Left renal pelvis (tissue), 4 donors: Measurements from ENCODE around the gene TRIML2. TPM values are rescaled to one million over a fixed set of nuclear protein-coding genes. Genes with fewer than 3 reads are reported as not detected.

Experiments
- DNase-seq, 4 donors: peaks; one replicate each; pipeline ENCODE4 v3.0.0-alpha.2; 2013; ENCODE audit warnings: low read depth in 4 of 4, low spot score in 3 of 4
- polyA plus RNA-seq, 4 donors: library from polyadenylated mRNA; unstranded; fragments of 120-200 nt; gene quantifications; one replicate each; pipeline ENCODE4 v1.2.1, GENCODE V29; 2013; ENCODE audit not compliant: insufficient read length in 4 of 4

Gene TRIML2
- under 1 TPM in 3 of 4 donors, not detected in 1; 0.26 to 0.32 (median 0.29) TPM for polyA plus RNA-seq

- no peak for DNase-seq
These were observed at the start of gene TRIML2 for GRCh38 chr4:188109157-188109755. Gene TRIML2 (minus strand): TSS chr4:188109603. CDS start chr4:188105368, 4,235 bp downstream.

GRCh38 chr4:188158336-188158735 is 48.9 kb upstream of the TRIML2 start:
- no peak for DNase-seq

- no peak for DNase-seq
These were observed 45.4 kb upstream of the TRIML2 start for GRCh38 chr4:188154668-188155405.

GRCh38 chr4:188147776-188148175 is 38.4 kb upstream of the TRIML2 start:
- DNase-seq = no peak

- DNase-seq = no peak
These were observed 37.8 kb upstream of the TRIML2 start for GRCh38 chr4:188147176-188147575.

- DNase-seq = no peak
These were observed 37.2 kb upstream of the TRIML2 start for GRCh38 chr4:188146618-188147017.

- DNase-seq = no peak
These were observed 36.2 kb upstream of the TRIML2 start for GRCh38 chr4:188145601-188146000.

GRCh38 chr4:188143731-188144130 is 34.3 kb upstream of the TRIML2 start:
- no peak for DNase-seq

- DNase-seq = no peak
These were observed 30.3 kb upstream of the TRIML2 start for GRCh38 chr4:188139671-188140070.

GRCh38 chr4:188139141-188139540 is 29.7 kb upstream of the TRIML2 start, which contains the start of gene TRIML1:
Gene TRIML1 (plus strand): TSS chr4:188139441. CDS start chr4:188139559, 118 bp downstream.
- no peak for DNase-seq

- no peak for DNase-seq
These were observed 28.8 kb upstream of the TRIML2 start for GRCh38 chr4:188138227-188138626.

- no peak for DNase-seq
These were observed 22.8 kb upstream of the TRIML2 start for GRCh38 chr4:188132232-188132631.

GRCh38 chr4:188130355-188130754 is 21.0 kb upstream of the TRIML2 start:
- DNase-seq = no peak

- DNase-seq = no peak
These were observed 17.9 kb upstream of the TRIML2 start for GRCh38 chr4:188127214-188127874.

- no peak for DNase-seq
These were observed 12.1 kb upstream of the TRIML2 start for GRCh38 chr4:188121530-188121929.

GRCh38 chr4:188117631-188118324 is 8.4 kb upstream of the TRIML2 start:
- DNase-seq = no peak

- DNase-seq = no peak
These were observed 3.8 kb upstream of the TRIML2 start for GRCh38 chr4:188113156-188113555.

GRCh38 chr4:188111955-188112354 is 2.6 kb upstream of the TRIML2 start:
- no peak for DNase-seq

- no peak for DNase-seq
These were observed 1.5 kb upstream of the TRIML2 start for GRCh38 chr4:188110741-188111471.

- DNase-seq = no peak
These were observed 633 bp upstream of the TRIML2 start for GRCh38 chr4:188110036-188110435.
